IPS DF 19.7 (cell line): ENCODE data around the gene IER5L.

ENCODE experiments used
- DNase-seq: peaks from one replicate; pipeline ENCODE4 v3.0.0-alpha.2; 2013; ENCODE audit warnings: low read depth, low spot score

The IER5L gene

DNA sequence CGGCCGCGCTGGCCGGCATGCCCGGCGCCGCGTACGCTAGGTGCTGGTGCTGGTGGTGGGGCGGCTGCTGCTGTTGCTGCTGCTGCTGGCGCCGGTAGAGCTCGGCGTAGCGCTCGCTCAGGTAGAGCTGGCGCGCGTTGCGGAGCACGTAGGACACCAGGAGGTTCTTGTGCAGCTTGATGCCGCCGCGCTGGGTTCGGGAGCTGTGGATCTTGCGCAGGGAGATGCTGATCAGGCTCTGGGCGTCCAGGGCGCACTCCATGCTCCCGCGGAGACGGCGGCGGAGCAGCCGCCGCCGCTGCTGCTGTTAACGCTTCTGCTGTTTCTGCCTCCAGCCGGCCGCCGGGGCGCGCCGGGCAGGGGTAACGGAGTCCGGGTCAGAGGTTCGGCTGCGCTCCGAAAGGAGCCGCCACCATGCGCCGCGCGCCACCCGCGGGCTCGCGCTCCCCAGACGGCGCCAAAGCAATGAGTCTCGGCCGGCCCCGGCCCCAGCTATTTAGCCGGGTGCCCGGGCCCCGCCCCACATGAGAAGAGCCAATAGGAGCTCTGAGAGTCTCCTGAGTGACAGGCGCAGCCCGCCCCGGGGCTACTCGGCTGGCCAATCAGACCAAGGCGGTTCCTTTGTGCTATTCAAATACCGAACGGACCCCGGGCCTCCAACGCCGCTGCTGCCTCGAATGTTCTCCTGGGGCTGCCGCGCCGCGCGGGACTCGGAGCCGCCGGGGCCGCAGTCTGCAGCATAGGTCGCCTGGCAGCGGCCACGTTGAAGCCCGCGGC lies at the start of gene IER5L:
Gene IER5L, minus strand, starts transcription at position 471 of the 777 bp plus-strand sequence. Its CDS starts 209 bp downstream, at position 262.
- no peak for DNase-seq

DNA sequence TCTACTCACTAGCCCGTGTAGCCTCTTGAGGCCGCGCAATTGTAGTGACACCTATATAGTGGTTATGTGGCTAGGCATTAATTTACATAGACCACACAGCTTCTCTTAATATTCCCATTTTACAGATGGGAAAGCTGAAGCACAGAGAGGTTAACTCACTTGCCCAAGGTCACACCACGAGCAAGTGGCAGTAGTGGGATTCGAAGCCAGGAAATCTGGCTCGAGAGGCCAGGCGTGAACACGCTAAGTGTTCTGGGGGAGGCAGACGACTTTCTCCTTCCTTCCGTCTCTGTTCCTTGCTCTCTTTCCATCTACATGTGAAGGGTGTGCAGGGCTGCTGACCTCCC lies 49.8 kb upstream of the IER5L start:
- DNase-seq, result no peak

- DNase-seq, result no peak
Measured at GRCh38 chr9:129225815-129226214, 47.8 kb upstream of the IER5L start.

GRCh38 chr9:129225490-129225778 lies 47.4 kb upstream of the IER5L start:
- DNase-seq, result no peak

DNA sequence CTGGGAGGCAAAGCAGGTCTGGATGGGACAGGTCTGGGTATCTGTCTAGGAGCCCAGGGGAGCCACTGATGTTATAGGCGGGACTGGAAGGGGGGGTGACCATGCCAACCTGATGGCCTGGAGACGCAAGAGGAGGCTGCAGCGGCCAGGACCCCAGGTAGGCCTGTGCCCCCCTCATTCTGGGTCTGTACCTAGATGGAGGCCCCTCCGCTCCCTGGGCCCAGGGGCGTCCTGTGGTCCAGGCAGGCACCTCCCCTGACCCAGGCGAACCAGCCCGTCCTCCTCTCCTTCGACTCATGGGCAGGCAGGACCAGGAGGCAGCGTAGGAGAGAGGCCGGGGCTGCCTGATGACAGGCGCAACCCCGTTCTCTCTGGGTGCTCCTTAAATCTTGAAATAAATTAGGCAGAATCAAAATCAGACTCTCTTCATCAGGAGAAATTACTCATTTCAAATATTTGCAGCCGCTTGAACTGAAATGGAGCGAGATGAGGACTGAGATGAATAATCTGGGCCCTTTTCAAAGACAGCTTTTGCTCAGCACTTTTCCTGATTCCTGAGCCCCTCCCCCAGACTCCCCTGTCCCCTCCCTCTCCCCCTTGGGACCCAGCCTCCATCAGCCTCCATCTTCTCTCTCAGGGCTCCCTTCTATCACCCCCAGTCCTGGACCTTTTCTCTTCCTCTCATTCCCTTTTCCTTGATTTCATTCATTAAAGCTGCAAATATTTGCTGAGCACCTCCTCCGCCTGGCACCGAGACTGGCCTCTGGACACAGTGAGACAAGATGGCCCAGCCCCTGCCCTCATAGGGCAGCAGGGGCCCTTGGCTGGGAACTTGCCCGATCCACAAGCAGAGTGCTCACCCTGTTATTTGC lies 46.8 kb upstream of the IER5L start:
- no peak for DNase-seq

- DNase-seq, result no peak
Measured at GRCh38 chr9:129223551-129224208, 45.6 kb upstream of the IER5L start.

DNA sequence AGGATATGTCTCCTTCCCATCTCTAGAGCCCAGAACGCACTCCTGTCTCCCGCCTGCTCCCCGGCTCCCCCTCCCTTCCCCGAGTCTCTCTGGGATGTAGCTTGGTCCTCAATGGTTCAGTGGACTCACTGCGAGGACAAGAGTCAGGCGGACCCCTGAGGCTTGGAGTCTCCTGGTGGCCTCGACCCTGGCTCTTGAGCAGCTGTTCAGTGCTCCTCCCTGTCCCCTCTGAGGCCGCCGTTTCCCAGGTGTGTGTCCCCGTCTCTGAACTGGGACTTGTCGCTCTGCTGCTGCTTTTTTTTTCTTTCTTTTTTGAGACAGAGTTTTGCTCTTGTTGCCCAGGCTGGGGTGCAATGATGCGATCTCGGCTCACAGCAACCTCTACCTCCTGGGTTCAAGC lies 44.8 kb upstream of the IER5L start:
- no peak for DNase-seq

- no peak for DNase-seq
Measured at GRCh38 chr9:129221979-129222635, 44.0 kb upstream of the IER5L start.

GRCh38 chr9:129221233-129221632 lies 43.2 kb upstream of the IER5L start:
- no peak for DNase-seq

GRCh38 chr9:129220771-129221170 lies 42.7 kb upstream of the IER5L start:
- DNase-seq, result no peak

- no peak for DNase-seq
Measured at GRCh38 chr9:129218918-129219317, 40.9 kb upstream of the IER5L start.

DNA sequence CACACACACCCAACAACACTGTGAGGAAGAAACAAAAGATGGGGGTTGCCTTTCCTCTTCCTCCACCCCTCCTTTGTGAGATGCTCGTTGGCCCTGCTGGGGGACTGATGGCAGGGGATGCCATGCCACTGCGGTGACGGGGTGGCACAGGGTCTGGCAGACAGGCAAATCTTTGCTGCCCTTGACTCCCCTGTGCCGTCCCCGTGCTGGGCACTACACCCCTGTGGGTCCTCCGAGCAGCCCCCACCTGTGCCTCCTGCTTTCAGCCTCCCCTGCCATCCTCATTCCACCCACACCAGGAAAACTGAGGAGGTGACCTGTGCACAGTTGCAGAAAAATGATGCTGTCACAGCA lies 40.2 kb upstream of the IER5L start:
- no peak for DNase-seq

DNA sequence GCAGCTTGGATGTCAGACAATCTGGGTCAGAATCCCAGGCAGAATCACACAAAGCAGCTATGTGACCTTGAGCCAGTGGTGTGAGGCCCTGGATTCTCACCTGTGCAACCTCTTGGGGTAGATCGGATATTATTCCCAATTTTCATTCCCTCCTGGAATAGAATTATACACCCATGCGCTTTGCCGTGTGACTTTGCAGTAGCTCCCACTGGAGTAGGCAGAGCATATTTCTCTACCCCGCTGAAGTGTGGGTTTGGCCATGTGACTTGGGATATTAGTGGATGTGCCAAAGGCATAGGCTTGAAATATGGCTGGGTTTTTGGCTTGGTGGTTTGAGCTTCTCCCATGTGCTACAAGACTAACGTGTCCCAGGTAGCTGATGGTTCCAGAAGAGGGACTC lies 35.5 kb upstream of the IER5L start:
- no peak for DNase-seq

DNA sequence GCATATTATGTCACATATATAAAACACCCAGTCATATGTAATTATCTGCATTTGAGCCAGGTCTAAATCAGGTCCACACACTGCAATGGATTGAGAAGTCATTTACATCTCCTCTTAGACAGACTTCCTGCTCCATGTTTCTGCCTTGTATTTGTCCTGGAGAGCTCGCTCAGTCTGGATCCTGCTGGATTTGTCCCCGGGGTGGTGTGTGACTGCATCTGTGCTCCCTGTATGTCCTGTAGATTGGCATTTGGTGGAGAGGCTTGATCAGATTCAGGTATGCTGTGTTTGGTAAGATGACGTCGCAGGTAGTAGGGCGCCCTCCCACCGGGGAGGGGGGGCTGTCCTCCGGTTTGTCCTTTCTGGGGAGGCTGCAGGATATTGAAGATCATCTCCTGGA lies 33.6 kb upstream of the IER5L start:
- no peak for DNase-seq

GRCh38 chr9:129210125-129210524 lies 32.1 kb upstream of the IER5L start:
- DNase-seq, result no peak

DNA sequence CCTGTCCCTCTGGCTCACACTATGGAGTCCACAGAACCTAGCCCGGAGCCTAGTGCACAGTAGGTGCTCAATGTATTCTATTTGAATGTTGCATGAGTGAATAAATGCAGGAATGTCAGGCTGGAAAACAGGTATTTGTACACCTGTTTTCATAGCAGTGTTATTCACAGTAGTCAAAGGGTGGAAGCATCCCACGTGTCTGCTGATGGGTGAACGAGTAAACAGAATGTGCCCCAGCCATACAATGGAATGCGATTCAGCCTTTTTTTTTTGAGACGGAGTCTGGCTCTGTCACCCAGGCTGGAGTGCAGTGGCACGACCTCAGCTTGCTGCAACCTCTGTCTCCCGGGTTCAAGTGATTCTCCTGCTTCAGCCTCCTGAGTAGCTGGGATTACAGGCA lies 31.5 kb upstream of the IER5L start:
- DNase-seq, result no peak

- no peak for DNase-seq
Measured at GRCh38 chr9:129209109-129209508, 31.0 kb upstream of the IER5L start.

DNA sequence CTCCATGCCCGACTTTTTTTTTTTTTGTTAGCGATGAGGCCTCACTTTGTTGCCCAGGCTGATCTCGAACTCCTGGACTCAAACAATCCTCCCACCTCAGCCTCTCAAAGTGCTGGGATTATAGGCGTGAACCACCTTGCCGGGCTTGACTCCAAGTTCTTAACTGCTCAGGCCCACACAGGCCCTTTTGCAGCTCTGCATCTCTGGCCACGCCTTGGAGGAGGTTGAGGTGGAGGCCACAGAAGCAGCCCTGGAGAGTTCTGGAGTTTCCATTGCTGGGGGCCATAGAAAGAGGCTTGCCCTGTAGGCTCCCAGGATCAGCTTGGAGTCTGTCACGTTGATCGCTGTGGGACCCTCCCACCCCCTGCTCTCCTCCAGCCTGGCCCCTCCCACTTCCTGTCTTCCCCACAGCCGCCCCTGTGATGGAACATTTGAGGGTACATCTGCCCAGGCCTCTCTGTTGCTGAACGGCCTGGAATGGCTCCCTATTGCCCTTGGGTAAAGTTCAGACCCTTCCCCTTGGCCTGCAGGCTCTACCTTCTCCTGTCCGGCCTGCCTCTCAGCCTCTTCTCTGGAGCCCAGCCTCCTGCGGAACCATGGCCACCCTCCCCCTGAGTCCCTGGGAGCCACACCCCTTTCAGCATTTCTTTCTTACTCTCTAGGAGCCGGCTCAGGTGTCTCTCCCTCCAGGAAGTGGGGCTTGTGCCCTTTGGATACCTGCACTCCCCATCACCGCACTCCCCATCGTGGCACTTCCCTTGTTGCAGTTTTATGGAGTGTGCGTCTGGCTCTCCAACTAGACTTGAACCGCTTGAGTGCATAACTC lies 30.4 kb upstream of the IER5L start:
- peak; percentile 74 for DNase-seq

- DNase-seq, result no peak
Measured at GRCh38 chr9:129206905-129207304, 28.8 kb upstream of the IER5L start.

GRCh38 chr9:129206401-129206800 lies 28.3 kb upstream of the IER5L start:
- DNase-seq, result no peak

- no peak for DNase-seq
Measured at GRCh38 chr9:129204840-129205239, 26.8 kb upstream of the IER5L start.
